HG02642 (cell line): ENCODE data around the gene USP37.

ENCODE experiments used
- ATAC-seq: cut with Tn5 transposase; IDR thresholded peaks from one replicate; pipeline ENCODE4 v1.9.1; 2021; ENCODE audit warnings: mild to moderate bottlenecking; ENCODE audit not compliant: unreplicated experiment, poor library complexity

Gene USP37

DNA sequence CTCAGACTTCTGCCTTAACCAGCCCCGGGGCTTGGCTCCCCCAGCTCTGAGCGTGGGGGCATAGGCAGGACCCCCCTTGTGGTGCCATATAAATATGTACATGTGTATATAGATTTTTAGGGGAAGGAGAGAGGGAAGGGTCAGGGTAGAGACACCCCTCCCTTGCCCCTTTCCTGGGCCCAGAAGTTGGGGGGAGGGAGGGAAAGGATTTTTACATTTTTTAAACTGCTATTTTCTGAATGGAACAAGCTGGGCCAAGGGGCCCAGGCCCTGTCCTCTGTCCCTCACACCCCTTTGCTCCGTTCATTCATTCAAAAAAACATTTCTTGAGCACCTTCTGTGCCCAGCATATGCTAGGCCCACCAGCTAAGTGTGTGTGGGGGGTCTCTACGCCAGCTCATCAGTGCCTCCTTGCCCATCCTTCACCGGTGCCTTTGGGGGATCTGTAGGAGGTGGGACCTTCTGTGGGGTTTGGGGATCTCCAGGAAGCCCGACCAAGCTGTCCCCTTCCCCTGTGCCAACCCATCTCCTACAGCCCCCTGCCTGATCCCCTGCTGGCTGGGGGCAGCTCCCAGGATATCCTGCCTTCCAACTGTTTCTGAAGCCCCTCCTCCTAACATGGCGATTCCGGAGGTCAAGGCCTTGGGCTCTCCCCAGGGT, 162.9 kb downstream of the USP37 start:
- ATAC-seq, result no peak

DNA sequence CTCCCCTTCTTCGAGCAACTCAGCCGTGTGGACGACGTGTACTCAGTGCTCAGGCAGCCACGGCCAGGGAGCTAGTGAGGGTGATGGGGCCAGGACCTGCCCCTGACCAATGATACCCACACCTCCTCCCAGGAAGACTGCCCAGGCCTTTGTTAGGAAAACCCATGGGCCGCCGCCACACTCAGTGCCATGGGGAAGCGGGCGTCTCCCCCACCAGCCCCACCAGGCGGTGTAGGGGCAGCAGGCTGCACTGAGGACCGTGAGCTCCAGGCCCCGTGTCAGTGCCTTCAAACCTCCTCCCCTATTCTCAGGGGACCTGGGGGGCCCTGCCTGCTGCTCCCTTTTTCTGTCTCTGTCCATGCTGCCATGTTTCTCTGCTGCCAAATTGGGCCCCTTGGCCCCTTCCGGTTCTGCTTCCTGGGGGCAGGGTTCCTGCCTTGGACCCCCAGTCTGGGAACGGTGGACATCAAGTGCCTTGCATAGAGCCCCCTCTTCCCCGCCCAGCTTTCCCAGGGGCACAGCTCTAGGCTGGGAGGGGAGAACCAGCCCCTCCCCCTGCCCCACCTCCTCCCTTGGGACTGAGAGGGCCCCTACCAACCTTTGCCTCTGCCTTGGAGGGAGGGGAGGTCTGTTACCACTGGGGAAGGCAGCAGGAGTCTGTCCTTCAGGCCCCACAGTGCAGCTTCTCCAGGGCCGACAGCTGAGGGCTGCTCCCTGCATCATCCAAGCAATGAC, 163.6 kb downstream of the USP37 start:
- ATAC-seq, result no peak

DNA sequence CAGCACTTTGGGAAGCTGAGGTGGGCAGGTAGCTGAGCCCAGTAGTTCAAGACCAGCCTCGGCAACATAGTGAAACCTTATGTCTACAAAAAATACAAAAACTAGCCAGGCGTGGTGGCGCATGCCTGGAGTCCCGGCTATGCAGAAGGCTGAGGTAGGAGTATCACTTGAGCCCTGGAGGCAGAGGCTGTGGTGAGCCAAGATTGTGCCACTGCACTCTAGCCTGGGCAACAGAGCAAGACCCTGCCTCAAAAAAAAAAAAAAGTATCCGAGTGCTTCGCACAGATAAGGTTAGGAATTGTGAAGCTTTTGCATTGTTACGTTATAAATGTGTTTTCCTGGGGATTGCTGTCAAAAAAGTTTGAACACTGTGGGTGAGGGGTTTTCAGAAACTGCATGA, 164.3 kb downstream of the USP37 start:
- no peak for ATAC-seq

DNA sequence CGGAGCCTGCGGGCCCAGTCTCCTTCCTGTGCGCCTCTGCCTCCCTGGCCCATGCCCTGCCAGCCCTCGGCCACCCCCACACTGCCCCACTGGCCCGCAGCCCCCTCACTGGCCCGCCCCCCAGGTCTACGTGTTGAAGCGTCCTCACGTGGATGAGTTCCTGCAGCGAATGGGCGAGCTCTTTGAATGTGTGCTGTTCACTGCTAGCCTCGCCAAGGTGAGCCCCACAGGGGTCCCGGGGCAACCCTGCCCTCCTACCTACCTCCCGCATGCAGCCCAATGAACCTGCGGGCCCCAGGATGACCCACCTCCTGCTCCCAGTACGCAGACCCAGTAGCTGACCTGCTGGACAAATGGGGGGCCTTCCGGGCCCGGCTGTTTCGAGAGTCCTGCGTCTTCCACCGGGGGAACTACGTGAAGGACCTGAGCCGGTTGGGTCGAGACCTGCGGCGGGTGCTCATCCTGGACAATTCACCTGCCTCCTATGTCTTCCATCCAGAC, 165.2 kb downstream of the USP37 start:
- ATAC-seq, result no peak

DNA sequence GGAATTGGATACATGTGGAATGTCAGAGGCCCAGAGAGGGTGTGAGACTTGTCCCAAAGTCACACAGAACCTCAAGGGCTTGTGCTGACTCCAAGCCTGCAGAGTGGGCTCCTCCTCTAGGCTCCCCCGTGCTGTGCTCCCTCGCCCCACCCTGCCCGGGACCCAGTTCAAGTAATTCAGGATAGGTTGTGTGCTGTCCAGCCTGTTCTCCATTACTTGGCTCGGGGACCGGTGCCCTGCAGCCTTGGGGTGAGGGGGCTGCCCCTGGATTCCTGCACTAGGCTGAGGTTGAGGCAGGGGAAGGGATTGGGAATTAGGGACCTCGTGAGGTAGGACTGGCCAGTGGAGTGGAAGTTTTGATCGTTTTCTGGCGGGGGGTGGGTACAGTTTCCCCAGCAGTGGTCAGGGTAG, 165.7 kb downstream of the USP37 start:
- no peak for ATAC-seq

DNA sequence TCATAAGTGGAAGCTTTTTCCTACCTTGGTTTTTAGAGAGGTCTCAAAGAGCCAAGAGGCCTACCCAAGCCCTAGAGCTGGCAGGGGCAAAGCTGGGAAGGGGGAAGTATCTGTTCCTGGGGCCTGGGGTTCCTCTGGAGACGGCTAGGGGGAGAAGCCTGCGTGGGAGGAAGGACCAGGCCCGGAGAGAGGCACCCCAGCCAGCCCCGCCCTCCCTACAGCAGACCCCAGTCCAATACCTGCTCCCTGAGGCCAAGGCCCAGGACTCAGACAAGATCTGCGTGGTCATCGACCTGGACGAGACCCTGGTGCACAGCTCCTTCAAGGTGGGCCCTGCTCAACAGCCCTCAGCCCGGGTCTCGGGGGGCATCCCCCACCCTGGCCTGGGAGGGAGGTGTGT, 166.3 kb downstream of the USP37 start:
- ATAC-seq, result no peak

DNA sequence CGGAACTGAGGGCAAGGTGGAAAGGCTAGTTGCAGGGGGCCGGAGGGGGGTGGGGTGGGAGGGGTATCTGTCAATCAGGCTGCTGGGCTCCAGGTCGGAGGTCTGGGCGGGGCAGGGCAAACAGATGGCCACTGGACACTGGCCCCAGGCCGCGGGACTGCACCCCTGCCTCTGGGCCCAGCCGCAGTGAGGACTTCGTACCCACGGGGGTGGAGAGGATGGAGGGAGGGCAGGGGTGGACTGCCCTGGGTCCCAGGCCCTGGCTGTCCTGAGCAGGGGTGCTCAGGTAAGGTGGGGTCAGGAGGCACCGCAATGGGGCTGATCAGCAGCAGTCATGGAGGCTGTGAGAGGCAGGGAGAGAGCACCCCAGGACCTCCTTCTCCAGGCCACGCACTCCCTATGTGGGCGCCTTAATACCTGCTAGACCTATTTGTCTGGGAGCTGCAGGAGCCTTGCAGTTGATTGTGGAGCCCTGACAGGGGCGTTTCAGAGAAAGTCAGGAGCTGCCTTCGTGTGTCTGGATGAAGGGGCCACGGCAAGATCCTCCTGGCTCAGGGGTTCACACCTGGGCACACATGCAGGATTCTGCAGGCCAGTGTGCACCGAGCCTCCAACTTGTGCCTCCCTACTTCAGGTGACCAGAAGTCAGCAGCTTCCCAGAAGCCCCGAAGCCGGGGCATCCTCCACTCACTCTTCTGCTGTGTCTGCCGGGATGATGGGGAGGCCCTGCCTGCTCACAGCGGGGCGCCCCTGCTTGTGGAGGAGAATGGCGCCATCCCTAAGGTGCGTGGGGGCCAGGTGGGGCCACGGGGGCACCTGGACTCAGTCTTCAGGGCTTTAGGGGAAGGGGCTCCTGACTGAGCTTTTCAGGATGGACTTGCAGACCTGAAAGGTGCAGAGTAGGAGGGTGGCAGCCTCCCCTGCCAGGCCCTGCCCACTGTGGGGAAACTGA, 166.9 kb downstream of the USP37 start:
- ATAC-seq, result no peak
